OCI-LY7 (cell line): Measurements from ENCODE around the gene ZNF441. TPM values are rescaled to one million over a fixed set of nuclear protein-coding genes. Genes with fewer than 3 reads are reported as not detected.

Experiments
- BruUV-seq: library from RNA; stranded (reverse); fragments of 400-500 nt; replicated peaks from 2 replicates; lab custom pipeline; 2021; lab: Mats Ljungman, UMichigan
- CTCF ChIA-PET: fragments of 300-600 bp; sonication (Branson Sonifier 250); formaldehyde crosslinking; loops from one replicate; lab custom pipeline; 2022; ENCODE audit warnings: antibody characterized with exemption; ENCODE audit not compliant: unreplicated experiment; lab: Charles Lee
- POLR2A ChIA-PET: fragments of 300-600 bp; sonication (Branson Sonifier 250); formaldehyde crosslinking; loops from one replicate; lab custom pipeline; 2022; ENCODE audit warnings: antibody characterized with exemption; lab: Charles Lee
- DNase-seq: peaks from one replicate; pipeline ENCODE4 v3.0.0-alpha.2; 2015; ENCODE audit warnings: low spot score
- H2AFZ ChIP-seq: fragments of 200-600 bp; sonication (generic), shearing (Covaris generic); 2 replicates; pipeline ENCODE4 v1.6.1; 2014; ENCODE audit warnings: mild to moderate bottlenecking, antibody characterized with exemption, low read length, moderate library complexity
- H3K27ac ChIP-seq: fragments of 200-600 bp; sonication (generic); 2 replicates; pipeline ENCODE4 v1.5.1; 2014; ENCODE audit warnings: mixed run types, low read depth, mild to moderate bottlenecking, moderate library complexity, low read length, inconsistent platforms; ENCODE audit not compliant: poor library complexity, severe bottlenecking
- H3K36me3 ChIP-seq: fragments of 200-600 bp; sonication (generic); 2 replicates; pipeline ENCODE4 v1.6.1; 2014; ENCODE audit warnings: mild to moderate bottlenecking, antibody characterized with exemption, low read length, moderate library complexity, mixed read lengths; ENCODE audit not compliant: insufficient read depth
- H3K4me1 ChIP-seq: fragments of 200-600 bp; sonication (generic); 2 replicates; pipeline ENCODE4 v1.5.1; 2014; ENCODE audit warnings: mild to moderate bottlenecking, low read length; ENCODE audit not compliant: insufficient read depth, poor library complexity, severe bottlenecking
- H3K4me2 ChIP-seq: fragments of 200-600 bp; sonication (generic); 2 replicates; pipeline ENCODE4 v1.6.1; 2014; ENCODE audit warnings: mild to moderate bottlenecking, low read length
- H3K4me3 ChIP-seq: fragments of 200-600 bp; sonication (generic); 2 replicates; pipeline ENCODE4 v1.5.1; 2014; ENCODE audit warnings: mild to moderate bottlenecking, low read depth, low read length; ENCODE audit not compliant: poor library complexity, severe bottlenecking
- H3K79me2 ChIP-seq: fragments of 200-600 bp; sonication (generic); 2 replicates; pipeline ENCODE4 v1.6.1; 2016; ENCODE audit warnings: low read depth, mild to moderate bottlenecking, low read length, moderate library complexity, mixed read lengths; ENCODE audit not compliant: insufficient read depth
- H3K9me2 ChIP-seq: fragments of 200-600 bp; sonication (generic); 2 replicates; pipeline ENCODE4 v1.6.1; 2016; ENCODE audit warnings: mild to moderate bottlenecking, low read length, mixed read lengths; ENCODE audit not compliant: insufficient read depth
- H3K9me3 ChIP-seq: fragments of 200-600 bp; sonication (generic); 2 replicates; pipeline ENCODE4 v1.6.1; 2014; ENCODE audit warnings: mild to moderate bottlenecking, mixed run types, low read length, mixed read lengths
- H4K20me1 ChIP-seq: fragments of 200-600 bp; sonication (generic); 2 replicates; pipeline ENCODE4 v1.6.1; 2014; ENCODE audit warnings: mild to moderate bottlenecking, antibody characterized with exemption, low read length, moderate library complexity, mixed read lengths; ENCODE audit not compliant: insufficient read depth
- CTCF ChIP-seq: fragments of 200-600 bp; sonication (generic); conservative IDR thresholded peaks from 2 replicates; pipeline ENCODE4 v1.5.1; 2014; ENCODE audit warnings: mild to moderate bottlenecking, antibody characterized with exemption, low read length, moderate library complexity, mixed read lengths
- EZH2phosphoT487 ChIP-seq: fragments of 200-600 bp; sonication (generic); IDR thresholded peaks from 2 replicates; pipeline ENCODE4 v1.6.1; 2018; ENCODE audit warnings: low read depth, borderline replicate concordance, mild to moderate bottlenecking, mixed run types, antibody characterized with exemption, low read length, moderate library complexity, mixed read lengths
- intact Hi-C: fragments of 100-400 bp; cut with micrococcal nuclease; formaldehyde crosslinking; loops from one replicate; pipeline ENCODE4 v1.10.0; 2022; ENCODE audit not compliant: unreplicated experiment
- total RNA-seq, 2 experiments: library from RNA; depleted of rRNA in 1 of 2; stranded (reverse); fragments of >200 nt in 1 of 2; shearing (Covaris generic) in 1 of 2; gene quantifications; 2 replicates each; pipeline ENCODE4 v1.2.3, GENCODE V29; 2014 to 2022

Gene ZNF441
- total RNA-seq, 2 experiments from 2014 or later: 8.4 to 14.5 TPM

GRCh38 chr19:11787536-11787935 is 20.7 kb downstream of the ZNF441 start:
- BruUV-seq: no TSS peak
- Histone ChIP-seq H3K4me1 (no peaks in the 10 kb centered on the region), H3K79me2 (no peaks in the 10 kb centered on the region), H3K4me3 (no peak overlapping the region), H4K20me1 (no peaks in the 10 kb centered on the region), H3K9me3 (peaks cover 19% of the 10 kb centered on the region), H3K27ac (no peak overlapping the region), H3K9me2 (no peaks in the 10 kb centered on the region), H2AFZ (no peak overlapping the region), H3K4me2 (no peak overlapping the region), H3K36me3 (peaks cover 11% of the 10 kb centered on the region)
- ChIA-PET CTCF (no interaction called here), POLR2A (no interaction called here)
- TF ChIP-seq EZH2phosphoT487 (no peak), CTCF (no peak)
- DNase-seq: no peak
- intact Hi-C loops: no loop called here

- ChIA-PET POLR2A (interaction anchor here (0.6 kb wide), 1 partner anchor 113 kb away, joined by 4 read pairs; no protein-coding TSS in a partner anchor), CTCF (no interaction called here)
- no peaks in the 10 kb centered on the region for H3K9me2 ChIP-seq
- no peaks in the 10 kb centered on the region for H3K36me3 ChIP-seq
- H3K9me3 ChIP-seq: peaks cover 13% of the 10 kb centered on the region
- intact Hi-C loops: no loop called here
- DNase-seq: no peak
- H3K4me1 ChIP-seq: peaks cover 18% of the 10 kb centered on the region
- no peak overlapping the region for H3K4me3 ChIP-seq
- no peaks in the 10 kb centered on the region for H4K20me1 ChIP-seq
- BruUV-seq: no TSS peak
- no peaks in the 10 kb centered on the region for H3K79me2 ChIP-seq
- H3K27ac ChIP-seq: no peak overlapping the region
- no peak overlapping the region for H3K4me2 ChIP-seq
- TF ChIP-seq CTCF (no peak), EZH2phosphoT487 (no peak)
- H2AFZ ChIP-seq: no peak overlapping the region
These were observed 26.1 kb downstream of the ZNF441 start for GRCh38 chr19:11792942-11793341.

GRCh38 chr19:11797491-11797890 is 30.7 kb downstream of the ZNF441 start:
- DNase-seq: peak; percentile 90
- Histone ChIP-seq H4K20me1 (no peaks in the 10 kb centered on the region), H2AFZ (peak overlapping the region; percentile 73; the same call in 1 of the 2 replicates), H3K4me2 (peak overlapping the region; percentile 94), H3K9me3 (no peaks in the 10 kb centered on the region), H3K79me2 (no peaks in the 10 kb centered on the region), H3K4me3 (peak overlapping the region; percentile 75), H3K36me3 (no peaks in the 10 kb centered on the region), H3K9me2 (no peaks in the 10 kb centered on the region), H3K27ac (peak overlapping the region; percentile 34), H3K4me1 (peaks cover 32% of the 10 kb centered on the region)
- ChIA-PET POLR2A (interaction anchor here (0.6 to 1.3 kb wide), 6 partner anchors 12 to 460 kb away, joined by 3 to 5 read pairs (median 4); no protein-coding TSS in a partner anchor), CTCF (interaction anchor here (0.6 to 1.4 kb wide), 9 partner anchors 16 to 540 kb away, joined by 3 to 8 read pairs (median 3); partner anchors contain the start of genes ECSIT, ZNF20, ZNF441 and ZNF563)
- intact Hi-C loops: loop anchor here (1.0 to 5.0 kb wide), 5 partner anchors 84 to 343 kb away; partner anchors contain the start of gene ZNF20
- no peak for TF ChIP-seq EZH2phosphoT487
- peak; percentile 96 for TF ChIP-seq CTCF
- BruUV-seq: no TSS peak
